Measurements from ENCODE around the gene HRH4.

The HRH4 gene

DNA sequence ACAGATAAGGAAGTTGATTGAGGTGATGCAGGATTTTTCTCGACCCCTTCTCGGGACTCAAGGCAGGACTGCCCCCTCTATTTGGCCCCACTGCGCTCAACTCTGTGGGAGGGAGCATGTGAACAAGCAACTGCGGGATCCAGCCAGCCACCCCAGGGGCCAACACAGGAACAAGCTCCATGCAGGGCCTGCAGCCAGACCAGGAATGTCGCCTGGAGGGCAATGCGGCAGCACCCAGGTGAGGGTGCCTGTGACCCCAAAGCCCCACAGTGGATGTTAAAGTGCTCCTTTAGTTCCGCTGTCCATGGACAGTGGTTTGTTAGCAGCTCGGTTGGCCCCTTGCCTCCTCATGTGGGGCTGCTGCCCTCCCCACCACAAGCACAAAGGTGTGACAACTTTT lies 57.1 kb downstream of the HRH4 start:
- no peak for DNase-seq (ENCODE audit: insufficient read length, low spot score)
- TF ChIP-seq, protein P1, sequence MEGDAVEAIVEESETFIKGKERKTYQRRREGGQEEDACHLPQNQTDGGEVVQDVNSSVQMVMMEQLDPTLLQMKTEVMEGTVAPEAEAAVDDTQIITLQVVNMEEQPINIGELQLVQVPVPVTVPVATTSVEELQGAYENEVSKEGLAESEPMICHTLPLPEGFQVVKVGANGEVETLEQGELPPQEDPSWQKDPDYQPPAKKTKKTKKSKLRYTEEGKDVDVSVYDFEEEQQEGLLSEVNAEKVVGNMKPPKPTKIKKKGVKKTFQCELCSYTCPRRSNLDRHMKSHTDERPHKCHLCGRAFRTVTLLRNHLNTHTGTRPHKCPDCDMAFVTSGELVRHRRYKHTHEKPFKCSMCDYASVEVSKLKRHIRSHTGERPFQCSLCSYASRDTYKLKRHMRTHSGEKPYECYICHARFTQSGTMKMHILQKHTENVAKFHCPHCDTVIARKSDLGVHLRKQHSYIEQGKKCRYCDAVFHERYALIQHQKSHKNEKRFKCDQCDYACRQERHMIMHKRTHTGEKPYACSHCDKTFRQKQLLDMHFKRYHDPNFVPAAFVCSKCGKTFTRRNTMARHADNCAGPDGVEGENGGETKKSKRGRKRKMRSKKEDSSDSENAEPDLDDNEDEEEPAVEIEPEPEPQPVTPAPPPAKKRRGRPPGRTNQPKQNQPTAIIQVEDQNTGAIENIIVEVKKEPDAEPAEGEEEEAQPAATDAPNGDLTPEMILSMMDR (IDR thresholded peaks at IDR 0.05; ENCODE audit: insufficient read depth, missing control alignments) = no peak
- no peak for FAIRE-seq

DNA sequence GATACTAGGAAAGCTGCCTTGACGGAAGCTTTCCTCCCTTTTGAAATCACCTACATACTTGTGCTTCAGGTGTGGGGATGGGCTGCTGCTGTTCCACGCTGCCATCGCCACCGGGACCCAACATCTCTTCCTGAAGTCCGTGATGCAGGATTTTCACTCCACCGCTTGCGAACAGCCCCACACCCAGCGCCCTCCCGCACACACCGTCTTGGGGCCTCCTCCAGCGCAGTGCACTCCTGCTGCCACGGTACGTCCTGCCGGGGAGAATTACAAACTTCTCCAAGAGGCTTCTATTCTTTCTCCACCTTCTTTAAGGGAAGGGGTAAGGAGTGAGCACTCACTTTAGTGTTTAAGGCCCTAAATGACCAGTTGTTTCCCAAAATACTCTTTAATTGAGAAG lies 58.2 kb downstream of the HRH4 start:
- TF ChIP-seq, protein P1 (IDR thresholded peaks at IDR 0.05; ENCODE audit: insufficient read depth, missing control alignments) = no peak
- no peak for FAIRE-seq
- no peak for DNase-seq (ENCODE audit: insufficient read length, low spot score)

All from D721Med (cell line).